Osteoblast (primary cell): ENCODE data around the gene OR2V2. TPM values are rescaled to one million over a fixed set of nuclear protein-coding genes. Genes with fewer than 3 reads are reported as not detected.

Experiments used
- DNase-seq: peaks from one replicate; pipeline ENCODE4 v3.0.0; 2011; ENCODE audit warnings: low spot score, mixed read lengths; ENCODE audit not compliant: insufficient read length; ENCODE audit errors: missing footprints
- H2AFZ ChIP-seq: 2 replicates; pipeline ENCODE4 v1.6.0; 2011; ENCODE audit warnings: mild to moderate bottlenecking, low read length
- H3K27ac ChIP-seq: 2 replicates; pipeline ENCODE4 v1.5.1; 2011; ENCODE audit warnings: mild to moderate bottlenecking, low read depth, low read length, moderate library complexity
- H3K27me3 ChIP-seq: 2 replicates; pipeline ENCODE4 v1.6.0; 2012; ENCODE audit warnings: mild to moderate bottlenecking, control low read depth, inconsistent platforms, low read length, moderate library complexity; ENCODE audit not compliant: insufficient read depth
- H3K36me3 ChIP-seq: 2 replicates; pipeline ENCODE4 v1.5.1; 2011; ENCODE audit warnings: mild to moderate bottlenecking, low read length, control low read depth, moderate library complexity; ENCODE audit not compliant: insufficient read depth
- H3K4me1 ChIP-seq: 2 replicates; pipeline ENCODE4 v1.5.1; 2011; ENCODE audit warnings: mild to moderate bottlenecking, low read length, control low read depth, moderate library complexity; ENCODE audit not compliant: insufficient read depth
- H3K4me2 ChIP-seq: 2 replicates; pipeline ENCODE4 v1.6.0; 2011; ENCODE audit warnings: mild to moderate bottlenecking, low read length; ENCODE audit not compliant: insufficient read depth
- H3K4me3 ChIP-seq: fragments of 200-600 bp; sonication (generic); 3 replicates; pipeline ENCODE4 v1.5.1; 2012; ENCODE audit warnings: mild to moderate bottlenecking, low read length, inconsistent platforms; ENCODE audit not compliant: insufficient read depth
- H3K79me2 ChIP-seq: 2 replicates; pipeline ENCODE4 v1.6.0; 2012; ENCODE audit warnings: mild to moderate bottlenecking, low read length, control low read depth, inconsistent platforms; ENCODE audit not compliant: insufficient read depth
- H3K9me3 ChIP-seq: 2 replicates; pipeline ENCODE4 v1.5.1; 2011; ENCODE audit warnings: low read depth, low read length, control low read depth
- H4K20me1 ChIP-seq: 2 replicates; pipeline ENCODE4 v1.6.0; 2012; ENCODE audit warnings: mild to moderate bottlenecking, low read length, control low read depth; ENCODE audit not compliant: insufficient read depth
- total RNA-seq: library from RNA; depleted of rRNA; stranded (reverse); fragments of >200 nt; gene quantifications from 2 replicates; pipeline ENCODE4 v1.2.3, GENCODE V29; 2012
- TF ChIP-seq, protein P1 (sequence below): IDR thresholded peaks from 2 replicates; pipeline ENCODE4 v1.5.1; 2011; ENCODE audit warnings: mild to moderate bottlenecking, low read depth, low read length, moderate library complexity; ENCODE audit errors: extremely low read depth

The OR2V2 gene
- total RNA-seq, 1 donor: not detected

DNA sequence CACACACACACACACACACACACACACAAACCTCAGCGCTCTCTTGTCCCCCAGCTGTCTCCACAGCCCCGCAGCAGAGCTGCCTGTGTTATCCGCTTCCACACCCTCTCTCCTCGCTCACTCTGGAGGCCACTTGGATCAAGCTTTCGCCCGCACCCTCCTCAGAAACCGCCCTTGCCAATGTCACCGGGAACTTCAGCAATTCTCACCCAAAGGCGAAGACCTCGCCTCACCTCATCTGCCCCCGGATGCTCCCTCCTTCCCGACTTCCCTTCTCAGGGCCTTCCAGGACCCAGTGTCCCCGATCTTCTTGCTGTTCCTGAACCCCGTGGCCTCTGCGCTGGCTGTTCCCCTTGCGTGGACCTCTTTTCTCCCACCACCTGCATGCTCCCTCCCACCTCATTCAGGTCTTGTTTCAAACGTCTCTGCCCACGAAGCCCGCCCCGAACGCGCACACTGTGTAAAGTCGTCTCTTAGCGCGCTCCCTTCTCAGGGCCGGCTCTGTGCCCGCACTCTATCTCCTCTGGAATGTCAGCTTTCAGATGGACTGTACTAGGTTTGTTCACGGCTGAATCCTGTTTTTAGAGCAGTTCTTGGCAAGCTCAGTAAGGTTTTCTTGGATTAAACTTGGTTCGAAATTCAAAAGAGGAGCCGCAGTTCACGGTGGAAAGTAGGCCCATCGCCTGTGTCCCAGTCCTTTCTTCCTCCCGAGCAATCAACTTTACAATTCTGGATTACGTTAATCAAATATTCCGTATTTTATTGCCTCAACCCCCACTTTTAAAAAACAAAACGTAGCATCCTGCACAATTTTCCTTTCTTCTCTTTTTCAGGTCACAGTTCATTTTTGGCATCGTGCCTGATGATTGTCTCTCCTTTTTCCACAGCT, 58.6 kb downstream of the OR2V2 start:
- peak; percentile 71 for DNase-seq
- Histone ChIP-seq H3K27me3 (peaks cover 7% of the 10 kb centered on the region), H2AFZ (no peak overlapping the region)

DNA sequence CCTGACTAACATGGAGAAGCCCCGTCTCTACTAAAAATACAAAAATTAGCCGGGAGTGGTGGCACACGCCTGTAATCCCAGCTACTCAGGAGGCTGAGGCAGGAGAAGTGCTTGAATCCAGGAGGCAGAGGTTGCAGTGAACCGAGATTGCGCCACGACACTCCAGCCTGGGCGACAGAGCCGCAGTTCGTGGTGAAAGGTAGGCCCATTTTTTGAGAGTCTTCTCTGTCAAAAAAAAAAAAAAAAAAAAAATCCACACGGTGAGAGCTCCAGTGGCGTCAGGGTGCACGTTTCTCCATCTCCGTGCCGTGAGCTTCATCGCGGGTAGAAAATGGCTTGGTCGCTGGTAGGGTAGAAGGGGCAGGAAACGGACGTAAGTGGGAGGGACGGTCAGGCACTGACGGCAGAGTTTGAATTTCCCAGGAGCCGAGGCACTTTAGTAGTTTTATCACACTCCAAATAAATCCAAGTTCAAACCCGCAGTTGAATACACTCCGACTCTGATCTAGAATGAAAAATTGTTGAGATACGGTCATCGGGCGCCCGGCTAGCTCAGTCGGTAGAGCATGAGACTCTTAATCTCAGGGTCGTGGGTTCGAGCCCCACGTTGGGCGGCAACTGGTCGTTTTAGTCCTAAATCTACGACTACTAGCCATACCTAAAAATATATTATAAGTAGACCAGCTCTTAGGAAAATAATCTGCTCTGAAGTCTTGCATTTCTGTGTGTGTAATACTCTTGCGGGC, 60.0 kb downstream of the OR2V2 start:
- Histone ChIP-seq H3K4me1 (peaks cover 5% of the 10 kb centered on the region), H3K36me3 (no peaks in the 10 kb centered on the region)
- DNase-seq: peak; percentile 95

More for the DNA sequence above, 58.6 kb downstream of the OR2V2 start:
- H3K9me3 ChIP-seq: no peaks in the 10 kb centered on the region
- no peaks in the 10 kb centered on the region for H3K36me3 ChIP-seq
- H3K27ac ChIP-seq: no peak overlapping the region
- TF ChIP-seq, protein P1, sequence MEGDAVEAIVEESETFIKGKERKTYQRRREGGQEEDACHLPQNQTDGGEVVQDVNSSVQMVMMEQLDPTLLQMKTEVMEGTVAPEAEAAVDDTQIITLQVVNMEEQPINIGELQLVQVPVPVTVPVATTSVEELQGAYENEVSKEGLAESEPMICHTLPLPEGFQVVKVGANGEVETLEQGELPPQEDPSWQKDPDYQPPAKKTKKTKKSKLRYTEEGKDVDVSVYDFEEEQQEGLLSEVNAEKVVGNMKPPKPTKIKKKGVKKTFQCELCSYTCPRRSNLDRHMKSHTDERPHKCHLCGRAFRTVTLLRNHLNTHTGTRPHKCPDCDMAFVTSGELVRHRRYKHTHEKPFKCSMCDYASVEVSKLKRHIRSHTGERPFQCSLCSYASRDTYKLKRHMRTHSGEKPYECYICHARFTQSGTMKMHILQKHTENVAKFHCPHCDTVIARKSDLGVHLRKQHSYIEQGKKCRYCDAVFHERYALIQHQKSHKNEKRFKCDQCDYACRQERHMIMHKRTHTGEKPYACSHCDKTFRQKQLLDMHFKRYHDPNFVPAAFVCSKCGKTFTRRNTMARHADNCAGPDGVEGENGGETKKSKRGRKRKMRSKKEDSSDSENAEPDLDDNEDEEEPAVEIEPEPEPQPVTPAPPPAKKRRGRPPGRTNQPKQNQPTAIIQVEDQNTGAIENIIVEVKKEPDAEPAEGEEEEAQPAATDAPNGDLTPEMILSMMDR: no peak
- H3K79me2 ChIP-seq: no peaks in the 10 kb centered on the region
- H4K20me1 ChIP-seq: no peaks in the 10 kb centered on the region
- H3K4me2 ChIP-seq: peak overlapping the region; percentile 84
- H3K4me1 ChIP-seq: peaks cover 5% of the 10 kb centered on the region
- H3K4me3 ChIP-seq: peak overlapping the region; percentile 79

DNA sequence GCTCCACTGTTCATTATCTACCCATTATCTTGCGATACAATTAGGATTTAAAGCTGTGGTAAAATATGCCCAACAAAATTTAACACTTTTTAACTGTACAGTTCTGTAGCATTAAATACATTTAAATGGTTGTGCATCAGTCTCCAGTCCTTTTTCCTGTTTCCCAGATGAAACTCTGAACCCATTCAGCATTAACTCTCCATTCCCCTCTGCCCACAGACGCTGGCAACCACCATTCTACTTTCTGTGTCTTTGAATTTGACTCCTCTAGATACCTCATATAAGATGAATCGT, 60.5 kb downstream of the OR2V2 start:
- no peaks in the 10 kb centered on the region for H4K20me1 ChIP-seq
- H3K4me3 ChIP-seq: no peak overlapping the region
- H3K36me3 ChIP-seq: no peaks in the 10 kb centered on the region
- H3K4me1 ChIP-seq: peaks cover 5% of the 10 kb centered on the region
- H3K27ac ChIP-seq: no peak overlapping the region
- no peaks in the 10 kb centered on the region for H3K9me3 ChIP-seq
- peaks cover 7% of the 10 kb centered on the region for H3K27me3 ChIP-seq
- H3K79me2 ChIP-seq: no peaks in the 10 kb centered on the region
- TF ChIP-seq, protein P1: no peak
- H2AFZ ChIP-seq: no peak overlapping the region
- DNase-seq: no peak
- peak overlapping the region; percentile 84 for H3K4me2 ChIP-seq

More for the DNA sequence above, 60.0 kb downstream of the OR2V2 start:
- Histone ChIP-seq H4K20me1 (no peaks in the 10 kb centered on the region), H3K79me2 (no peaks in the 10 kb centered on the region), H3K27ac (peak overlapping the region; percentile 86), H3K4me2 (peak overlapping the region; percentile 84), H2AFZ (peak overlapping the region; percentile 89), H3K27me3 (peaks cover 7% of the 10 kb centered on the region), H3K9me3 (no peaks in the 10 kb centered on the region), H3K4me3 (peak overlapping the region; percentile 79)
- TF ChIP-seq, protein P1: no peak

Other genes with a start within 250 kb of the OR2V2 start
- not detected in 2 replicates for gene BTNL8, start 248.4 kb upstream of the OR2V2 start, total RNA-seq
- gene BTNL3, start 158.7 kb upstream of the OR2V2 start, total RNA-seq: not detected in 2 replicates
- not detected in 2 replicates for gene BTNL9, start 107.3 kb upstream of the OR2V2 start, total RNA-seq
- not detected in 2 replicates for gene OR2V1, start 16.4 kb upstream of the OR2V2 start, total RNA-seq
- gene TRIM7, start 57.6 kb downstream of the OR2V2 start, total RNA-seq: 0.29 and 0.72 TPM in 2 replicates
- gene TRIM41, start 75.7 kb downstream of the OR2V2 start, total RNA-seq: 12.4 and 15.9 TPM in 2 replicates
- 3,800 and 4,007 TPM in 2 replicates for gene RACK1, start 96.3 kb downstream of the OR2V2 start, total RNA-seq
- gene TRIM52, start 113.6 kb downstream of the OR2V2 start, total RNA-seq: 6.8 and 7.2 TPM in 2 replicates
- gene OR4F3, start 219.7 kb downstream of the OR2V2 start, total RNA-seq: under 0.01 and 0.29 TPM in 2 replicates